H9 (cell line): ENCODE data around the gene GPC3. TPM values are rescaled to one million over a fixed set of nuclear protein-coding genes. Genes with fewer than 3 reads are reported as not detected.
"Not testable (repeated sequence)": the region's sequence is repeated elsewhere in the genome, so short reads cannot be mapped to it uniquely, and the experiment has no call there.

Experiments
- DNase-seq: peaks from one replicate; pipeline ENCODE4 v3.0.0-alpha.2; 2017
- H2AFZ ChIP-seq: one replicate; pipeline ENCODE4 v1.6.1; 2013; ENCODE audit warnings: mild to moderate bottlenecking, low read length, control low read depth, moderate library complexity
- H2AK5ac ChIP-seq: 2 replicates; pipeline ENCODE4 v1.6.1; 2013; ENCODE audit warnings: low read length, control low read depth, mixed read lengths; ENCODE audit not compliant: insufficient read length
- H2BK120ac ChIP-seq: one replicate; pipeline ENCODE4 v1.6.1; 2013; ENCODE audit warnings: low read depth, mild to moderate bottlenecking, low read length, control low read depth, inconsistent platforms; ENCODE audit not compliant: poor library complexity, severe bottlenecking
- H2BK12ac ChIP-seq: 2 replicates; pipeline ENCODE4 v1.6.1; 2013; ENCODE audit warnings: low read length, control low read depth, mixed read lengths, low read depth; ENCODE audit not compliant: insufficient read length
- H2BK15ac ChIP-seq: 2 replicates; pipeline ENCODE4 v1.6.1; 2013; ENCODE audit warnings: low read depth, low read length, control low read depth
- H2BK20ac ChIP-seq: one replicate; pipeline ENCODE4 v1.6.1; 2013; ENCODE audit warnings: low read depth, mild to moderate bottlenecking, low read length, control low read depth, inconsistent platforms; ENCODE audit not compliant: poor library complexity, severe bottlenecking
- H2BK5ac ChIP-seq: 2 replicates; pipeline ENCODE4 v1.6.1; 2013; ENCODE audit warnings: low read length, control low read depth, mixed read lengths; ENCODE audit not compliant: insufficient read length
- H3K14ac ChIP-seq: 2 replicates; pipeline ENCODE4 v1.6.1; 2013; ENCODE audit warnings: low read length, control low read depth; ENCODE audit not compliant: insufficient read depth
- H3K18ac ChIP-seq: 2 replicates; pipeline ENCODE4 v1.6.1; 2013; ENCODE audit warnings: low read depth, mild to moderate bottlenecking, mixed read lengths, low read length, control low read depth; ENCODE audit not compliant: insufficient read length
- H3K23ac ChIP-seq: 2 replicates; pipeline ENCODE4 v1.6.1; 2013; ENCODE audit warnings: low read length, control low read depth, mixed read lengths, low read depth; ENCODE audit not compliant: insufficient read length
- H3K23me2 ChIP-seq: 2 replicates; pipeline ENCODE4 v1.6.1; 2013; ENCODE audit warnings: low read depth, mild to moderate bottlenecking, mixed read lengths, low read length, control low read depth; ENCODE audit not compliant: insufficient read length, poor library complexity, severe bottlenecking
- H3K27ac ChIP-seq: 2 replicates; pipeline ENCODE4 v1.5.1; 2013; ENCODE audit warnings: low read length, control low read depth, mixed read lengths, low read depth; ENCODE audit not compliant: insufficient read length
- H3K27me3 ChIP-seq: 2 replicates; pipeline ENCODE4 v1.6.1; 2013; ENCODE audit warnings: low read length, control low read depth, inconsistent platforms; ENCODE audit not compliant: insufficient read depth
- H3K4ac ChIP-seq: 2 replicates; pipeline ENCODE4 v1.6.1; 2013; ENCODE audit warnings: low read depth, mild to moderate bottlenecking, control low read depth, inconsistent platforms, low read length, moderate library complexity
- H3K4me1 ChIP-seq: 2 replicates; pipeline ENCODE4 v1.6.1; 2013; ENCODE audit warnings: low read length, control low read depth, inconsistent platforms; ENCODE audit not compliant: insufficient read depth
- H3K4me2 ChIP-seq: 2 replicates; pipeline ENCODE4 v1.6.1; 2013; ENCODE audit warnings: low read length, control low read depth, mixed read lengths; ENCODE audit not compliant: insufficient read length, insufficient read depth
- H3K56ac ChIP-seq: 2 replicates; pipeline ENCODE4 v1.6.1; 2013; ENCODE audit warnings: low read depth, mild to moderate bottlenecking, mixed read lengths, low read length, control low read depth; ENCODE audit not compliant: insufficient read length
- H3K79me1 ChIP-seq: 2 replicates; pipeline ENCODE4 v1.6.1; 2013; ENCODE audit warnings: low read depth, mild to moderate bottlenecking, moderate library complexity, low read length, control low read depth, inconsistent platforms; ENCODE audit not compliant: insufficient read depth, poor library complexity, severe bottlenecking
- H3K79me2 ChIP-seq: 2 replicates; pipeline ENCODE4 v1.6.1; 2013; ENCODE audit warnings: low read length, control low read depth, inconsistent platforms; ENCODE audit not compliant: insufficient read depth
- H3K9ac ChIP-seq: 2 replicates; pipeline ENCODE4 v1.6.1; 2013; ENCODE audit warnings: low read length, control low read depth, mixed read lengths; ENCODE audit not compliant: insufficient read length; ENCODE audit errors: extremely low read depth
- H3K9me3 ChIP-seq: one replicate; pipeline ENCODE4 v1.6.1; 2013; ENCODE audit warnings: low read depth, low read length, inconsistent platforms; ENCODE audit not compliant: control insufficient read depth
- H3T11ph ChIP-seq: one replicate; pipeline ENCODE4 v1.6.1; 2013; ENCODE audit warnings: mild to moderate bottlenecking, low read length, control low read depth, inconsistent platforms
- H4K20me1 ChIP-seq: one replicate; pipeline ENCODE4 v1.6.1; 2013; ENCODE audit not compliant: control insufficient read depth, insufficient read length, insufficient read depth
- H4K5ac ChIP-seq: 2 replicates; pipeline ENCODE4 v1.6.1; 2013; ENCODE audit warnings: low read depth, mild to moderate bottlenecking, mixed read lengths, low read length, control low read depth; ENCODE audit not compliant: insufficient read length
- H4K8ac ChIP-seq: replicated peaks from 2 replicates; pipeline ENCODE4 v1.6.1; 2013; ENCODE audit warnings: low read length, control low read depth, mixed read lengths, low read depth; ENCODE audit not compliant: insufficient read length
- H4K91ac ChIP-seq: 2 replicates; pipeline ENCODE4 v1.6.1; 2013; ENCODE audit warnings: low read depth, mild to moderate bottlenecking, moderate library complexity, mixed read lengths, low read length, control low read depth; ENCODE audit not compliant: insufficient read length
- H3K27ac Mint-ChIP-seq, 3 experiments: 2 replicates in 2 of 3; 3 replicates in 1 of 3; pipeline ENCODE4 v1.8.0; 2020 to 2021; ENCODE audit warnings: mixed read lengths in 3 of 3, mild to moderate bottlenecking in 1 of 3, moderate library complexity in 1 of 3
- H3K27me3 Mint-ChIP-seq: 2 replicates; pipeline ENCODE4 v1.8.0; 2021; ENCODE audit warnings: low read depth, mild to moderate bottlenecking, moderate library complexity, mixed read lengths
- H3K36me3 Mint-ChIP-seq, 3 experiments: 2 replicates in 2 of 3; 3 replicates in 1 of 3; pipeline ENCODE4 v1.8.0; 2020 to 2021; ENCODE audit warnings: low read depth in 3 of 3, mixed read lengths in 3 of 3; ENCODE audit not compliant: insufficient read depth in 1 of 3
- H3K4me1 Mint-ChIP-seq, 2 experiments: 2 replicates each; pipeline ENCODE4 v1.8.0; 2020; ENCODE audit warnings: mixed read lengths in 2 of 2
- H3K4me3 Mint-ChIP-seq, 2 experiments: 2 replicates in 1 of 2; 3 replicates in 1 of 2; pipeline ENCODE4 v1.8.0; 2020 to 2021; ENCODE audit warnings: mild to moderate bottlenecking in 2 of 2, mixed read lengths in 2 of 2, moderate library complexity in 1 of 2
- H3K9me3 Mint-ChIP-seq, 2 experiments: 2 replicates in 1 of 2; 3 replicates in 1 of 2; pipeline ENCODE4 v1.8.0; 2020; ENCODE audit warnings: mild to moderate bottlenecking in 2 of 2, mixed read lengths in 2 of 2, moderate library complexity in 1 of 2
- WGBS: extraction: QIAGEN DNeasy Blood & Tissue Kit; methylation state at CpG from one replicate; pipeline ENCODE4 v1.1.7; 2013; ENCODE audit warnings: missing lambda C conversion rate, low lambda C conversion rate, mixed read lengths; ENCODE audit not compliant: insufficient read length; ENCODE audit errors: extremely low coverage; 5-methylcytosine and 5-hydroxymethylcytosine counted together
- total RNA-seq: library from RNA; stranded (reverse); gene quantifications from 2 replicates; pipeline ENCODE4 v1.2.1, GENCODE V29; 2021

Gene GPC3
- total RNA-seq, 1 experiment from 2014 or later, result 108 TPM

GRCh38 chrX:134015510-134015909, 30.1 kb upstream of the GPC3 start:
- H3K79me1 ChIP-seq, H3K23me2 ChIP-seq, H3K14ac ChIP-seq, H3K9ac ChIP-seq, H3K27me3 Mint-ChIP-seq, H2AK5ac ChIP-seq, H4K8ac ChIP-seq, H3K9me3 ChIP-seq, H4K20me1 ChIP-seq, H3K27ac ChIP-seq, H4K91ac ChIP-seq, H3K18ac ChIP-seq, H3K4ac ChIP-seq, H3K27me3 ChIP-seq, H2AFZ ChIP-seq, H3T11ph ChIP-seq, H3K79me2 ChIP-seq, DNase-seq, H3K4me1 ChIP-seq, H2BK15ac ChIP-seq, H2BK12ac ChIP-seq, H3K56ac ChIP-seq, H4K5ac ChIP-seq, H2BK120ac ChIP-seq, H2BK5ac ChIP-seq, H3K9me3 Mint-ChIP-seq, H2BK20ac ChIP-seq, H3K23ac ChIP-seq, H3K4me3 Mint-ChIP-seq, H3K27ac Mint-ChIP-seq, H3K4me2 ChIP-seq, H3K36me3 Mint-ChIP-seq: not testable (repeated sequence)
- no CpG with 5 or more reads among the region's 3 CpGs for WGBS
- peaks cover 9 to 25% of the 10 kb centered on the region in 2 experiments for H3K4me1 Mint-ChIP-seq
